Osteocyte (in vitro differentiated cells): Measurements from ENCODE around the gene GRB10. TPM values are rescaled to one million over a fixed set of nuclear protein-coding genes. Genes with fewer than 3 reads are reported as not detected.
A peak's percentile ranks its signal among the peaks of the same experiment; 100 is the strongest.
"Not testable (repeated sequence)": the region's sequence is repeated elsewhere in the genome, so short reads cannot be mapped to it uniquely, and the experiment has no call there.

Experiments used
- DNase-seq: peaks from one replicate; pipeline ENCODE4 v3.0.0; 2021; ENCODE audit warnings: mixed read lengths; ENCODE audit not compliant: unreplicated experiment; ENCODE audit errors: extremely low spot score
- H3K27ac Mint-ChIP-seq: one replicate; pipeline ENCODE4 v1.8.0; 2021; ENCODE audit warnings: mild to moderate bottlenecking, mixed read lengths; ENCODE audit not compliant: unreplicated experiment
- H3K27me3 Mint-ChIP-seq: one replicate; pipeline ENCODE4 v1.8.0; 2021; ENCODE audit warnings: mixed read lengths; ENCODE audit not compliant: unreplicated experiment
- H3K36me3 Mint-ChIP-seq: one replicate; pipeline ENCODE4 v1.8.0; 2021; ENCODE audit warnings: mixed read lengths; ENCODE audit not compliant: unreplicated experiment
- H3K4me1 Mint-ChIP-seq: one replicate; pipeline ENCODE4 v1.8.0; 2021; ENCODE audit warnings: mixed read lengths; ENCODE audit not compliant: unreplicated experiment
- H3K4me3 Mint-ChIP-seq: one replicate; pipeline ENCODE4 v1.8.0; 2021; ENCODE audit warnings: mild to moderate bottlenecking, moderate library complexity, mixed read lengths; ENCODE audit not compliant: unreplicated experiment
- H3K9me3 Mint-ChIP-seq: one replicate; pipeline ENCODE4 v1.8.0; 2021; ENCODE audit warnings: mixed read lengths; ENCODE audit not compliant: unreplicated experiment
- total RNA-seq: library from RNA; stranded (reverse); gene quantifications from 2 replicates; pipeline ENCODE4 v1.2.1, GENCODE V29; 2021
- TF ChIP-seq, protein P1 (sequence below): fragments of 200-600 bp; sonication (generic); IDR thresholded peaks from 2 replicates; pipeline ENCODE4 v1.5.0; 2021; ENCODE audit warnings: antibody characterized with exemption, mild to moderate bottlenecking, moderate library complexity

GRB10 gene
- total RNA-seq, 1 donor from 2014 or later, result 51.3 TPM

DNA sequence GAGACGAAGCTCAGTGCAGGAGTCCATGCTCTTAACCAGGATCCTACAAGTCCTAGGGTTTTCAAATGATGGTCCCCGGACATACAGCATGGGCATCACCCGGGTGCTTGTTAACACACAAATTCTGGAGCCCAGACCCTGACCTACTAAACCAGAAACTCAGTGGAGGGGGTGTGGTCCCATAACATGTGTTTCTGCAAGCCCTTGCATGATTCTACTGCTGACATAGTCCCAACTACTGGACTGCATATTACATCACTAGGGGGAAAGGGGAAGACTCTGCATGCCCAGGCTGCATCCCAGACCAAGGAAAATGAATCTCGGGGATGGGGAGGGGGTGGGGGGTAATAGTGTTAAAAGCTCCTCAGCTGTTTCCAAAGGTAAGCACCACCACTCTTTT, 40.3 kb downstream of the GRB10 start:
- Mint-ChIP-seq H3K4me1 (peaks cover 25% of the 10 kb centered on the region), H3K27me3 (no peaks in the 10 kb centered on the region), H3K4me3 (no peak overlapping the region), H3K27ac (no peak overlapping the region), H3K9me3 (no peaks in the 10 kb centered on the region), H3K36me3 (peaks cover 9% of the 10 kb centered on the region)
- no peak for DNase-seq
- TF ChIP-seq, protein P1, sequence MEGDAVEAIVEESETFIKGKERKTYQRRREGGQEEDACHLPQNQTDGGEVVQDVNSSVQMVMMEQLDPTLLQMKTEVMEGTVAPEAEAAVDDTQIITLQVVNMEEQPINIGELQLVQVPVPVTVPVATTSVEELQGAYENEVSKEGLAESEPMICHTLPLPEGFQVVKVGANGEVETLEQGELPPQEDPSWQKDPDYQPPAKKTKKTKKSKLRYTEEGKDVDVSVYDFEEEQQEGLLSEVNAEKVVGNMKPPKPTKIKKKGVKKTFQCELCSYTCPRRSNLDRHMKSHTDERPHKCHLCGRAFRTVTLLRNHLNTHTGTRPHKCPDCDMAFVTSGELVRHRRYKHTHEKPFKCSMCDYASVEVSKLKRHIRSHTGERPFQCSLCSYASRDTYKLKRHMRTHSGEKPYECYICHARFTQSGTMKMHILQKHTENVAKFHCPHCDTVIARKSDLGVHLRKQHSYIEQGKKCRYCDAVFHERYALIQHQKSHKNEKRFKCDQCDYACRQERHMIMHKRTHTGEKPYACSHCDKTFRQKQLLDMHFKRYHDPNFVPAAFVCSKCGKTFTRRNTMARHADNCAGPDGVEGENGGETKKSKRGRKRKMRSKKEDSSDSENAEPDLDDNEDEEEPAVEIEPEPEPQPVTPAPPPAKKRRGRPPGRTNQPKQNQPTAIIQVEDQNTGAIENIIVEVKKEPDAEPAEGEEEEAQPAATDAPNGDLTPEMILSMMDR, result no peak

DNA sequence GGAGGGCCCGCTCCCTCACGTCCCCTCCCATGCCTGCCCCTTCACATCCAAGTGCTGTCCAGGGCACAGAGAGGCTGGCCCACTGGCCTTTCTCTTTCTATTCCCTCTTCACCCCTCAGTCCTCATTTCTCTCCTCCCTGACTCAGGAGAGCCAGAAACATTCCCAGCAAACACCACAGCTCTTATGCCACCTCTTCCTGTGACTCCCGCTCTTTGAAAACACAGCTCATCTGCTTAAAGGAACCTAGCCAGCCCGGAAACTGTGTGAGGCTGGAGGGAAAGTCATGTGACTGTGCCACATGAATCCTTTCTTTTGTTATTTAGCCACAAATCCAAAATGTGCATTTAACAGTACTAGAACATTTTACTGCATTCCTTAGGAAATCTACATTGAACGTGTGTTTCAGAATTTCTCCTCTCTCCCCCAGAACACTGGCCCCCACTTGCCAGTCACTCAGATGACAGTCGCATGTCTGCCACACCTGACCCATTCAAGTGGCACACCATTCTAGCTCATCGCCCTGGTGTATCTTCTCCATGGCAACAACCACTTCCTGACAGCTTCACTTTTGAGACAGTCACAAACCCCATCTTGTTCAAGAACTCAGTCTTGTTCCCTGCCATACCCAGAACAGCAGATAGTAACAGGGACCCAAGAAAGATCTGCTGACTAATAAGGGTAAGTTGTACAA, 42.8 kb downstream of the GRB10 start:
- Mint-ChIP-seq H3K9me3 (peaks cover 5% of the 10 kb centered on the region), H3K36me3 (peaks cover 3% of the 10 kb centered on the region), H3K27ac (peak overlapping the region; percentile 3), H3K4me3 (no peak overlapping the region), H3K4me1 (peaks cover 30% of the 10 kb centered on the region), H3K27me3 (no peaks in the 10 kb centered on the region)
- DNase-seq, result no peak
- TF ChIP-seq, protein P1, result no peak

DNA sequence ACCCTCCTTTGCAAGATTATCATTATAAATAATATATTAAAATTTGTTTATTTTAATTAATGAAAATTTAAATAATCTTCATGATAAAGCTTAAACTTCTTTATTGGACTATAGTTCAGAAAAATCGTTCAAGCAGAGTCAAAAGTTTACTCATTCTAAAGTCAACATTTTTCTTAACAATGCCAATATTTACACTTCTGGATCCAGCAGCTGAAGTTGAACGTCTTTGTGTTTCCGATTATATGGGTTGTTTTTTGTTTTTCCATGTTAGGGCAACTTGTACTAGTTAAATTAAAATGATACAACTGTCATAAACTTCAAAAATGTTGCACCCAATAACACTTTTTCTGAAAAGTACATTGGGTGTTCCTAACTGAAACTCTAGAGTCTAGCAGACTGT, 43.8 kb downstream of the GRB10 start:
- Mint-ChIP-seq H3K4me1 (peaks cover 32% of the 10 kb centered on the region), H3K4me3 (no peak overlapping the region), H3K36me3 (peaks cover 1% of the 10 kb centered on the region), H3K9me3 (peaks cover 8% of the 10 kb centered on the region), H3K27me3 (no peaks in the 10 kb centered on the region), H3K27ac (no peak overlapping the region)
- TF ChIP-seq, protein P1, result no peak
- DNase-seq, result no peak

DNA sequence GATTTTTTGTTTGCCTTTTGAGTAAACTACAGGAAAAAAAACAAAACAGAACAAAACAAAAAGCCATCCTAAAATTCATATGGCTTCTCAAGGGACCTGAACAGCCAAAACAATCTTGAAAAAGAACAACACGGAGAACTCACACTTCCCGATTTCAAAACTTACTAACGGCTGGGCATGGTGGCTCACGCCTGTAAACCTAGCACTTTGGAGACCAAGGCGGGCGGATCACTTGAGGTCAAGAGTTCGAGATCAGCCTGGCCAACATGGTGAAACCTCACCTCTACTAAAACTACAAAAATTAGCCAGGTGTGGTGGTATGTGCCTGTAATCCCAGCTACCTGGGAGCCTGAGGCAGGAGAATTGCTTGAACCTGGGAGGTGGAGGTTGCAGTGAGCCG, 46.9 kb downstream of the GRB10 start:
- not testable (repeated sequence) for H3K4me3 Mint-ChIP-seq, H3K9me3 Mint-ChIP-seq, DNase-seq, H3K36me3 Mint-ChIP-seq, H3K27ac Mint-ChIP-seq, H3K27me3 Mint-ChIP-seq
- H3K4me1 Mint-ChIP-seq, result peaks cover 41% of the 10 kb centered on the region

- Mint-ChIP-seq H3K4me1 (peaks cover 42% of the 10 kb centered on the region), H3K27ac (peak overlapping the region; percentile 16), H3K4me3 (no peak overlapping the region), H3K9me3 (peaks cover 8% of the 10 kb centered on the region), H3K27me3 (no peaks in the 10 kb centered on the region), H3K36me3 (peaks cover 2% of the 10 kb centered on the region)
- TF ChIP-seq, protein P1, result no peak
- DNase-seq, result no peak
Measured at GRCh38 chr7:50735333-50735732, 47.4 kb downstream of the GRB10 start.
